ENCODE data around the gene HSD11B2. TPM values are rescaled to one million over a fixed set of nuclear protein-coding genes. Genes with fewer than 3 reads are reported as not detected.

The HSD11B2 gene
- total RNA-seq, 1 experiment from 2014 or later = 33.4 TPM

GRCh38 chr16:67430504-67430976 is 381 bp upstream of the HSD11B2 start (continued):
- TF ChIP-seq ZNF281 (CRISPR knock-in tag; IDR thresholded peaks at IDR 0.05) (no peak), IRF1 (CRISPR knock-in tag; IDR thresholded peaks at IDR 0.05) (no peak), USF2 (CRISPR knock-in tag; IDR thresholded peaks at IDR 0.05) (peak; percentile 54; the same call in 1 of the 2 replicates), HMGXB4 (CRISPR knock-in tag; IDR thresholded peaks at IDR 0.05) (no peak; the same call in 1 of the 2 replicates), PREB (CRISPR knock-in tag; IDR thresholded peaks at IDR 0.05; ENCODE audit: borderline replicate concordance) (0 out of 2 replicates have a peak, but pooled peaks have one; percentile 57), NFE2L1 (CRISPR knock-in tag; IDR thresholded peaks at IDR 0.05) (peak; percentile 89), NR2C2 (CRISPR knock-in tag; IDR thresholded peaks at IDR 0.05) (no peak), NR1H2 (CRISPR knock-in tag; IDR thresholded peaks at IDR 0.05) (no peak), ZNF138 (CRISPR knock-in tag; conservative IDR thresholded peaks at IDR 0.05) (no peak), ZNF396 (CRISPR knock-in tag; IDR thresholded peaks at IDR 0.05; ENCODE audit: borderline replicate concordance) (no peak), AR (CRISPR knock-in tag; IDR thresholded peaks at IDR 0.05) (no peak), ZBTB21 (CRISPR knock-in tag; IDR thresholded peaks at IDR 0.05; ENCODE audit: borderline replicate concordance) (no peak), ZNF532 (CRISPR knock-in tag; IDR thresholded peaks at IDR 0.05; ENCODE audit: borderline replicate concordance) (no peak), ZNF425 (CRISPR knock-in tag; conservative IDR thresholded peaks at IDR 0.05) (no peak), ZNF263 (CRISPR knock-in tag; IDR thresholded peaks at IDR 0.05; ENCODE audit: low read depth) (no peak), SMAD4 (CRISPR knock-in tag; IDR thresholded peaks at IDR 0.05) (no peak), PRDM15 (CRISPR knock-in tag; IDR thresholded peaks at IDR 0.05) (no peak)
